Sigmoid colon (tissue), 7 donors: ENCODE results near the gene TMEM231. TPM values are rescaled to one million over a fixed set of nuclear protein-coding genes. Genes with fewer than 3 reads are reported as not detected.
"Not testable (repeated sequence)": the region's sequence is repeated elsewhere in the genome, so short reads cannot be mapped to it uniquely, and the experiment has no call there.

ENCODE experiments used
- DNase-seq: peaks from one replicate; pipeline ENCODE4 v3.0.0-alpha.2; 2019
- H3K27ac ChIP-seq, 4 donors: fragments of 200-600 bp; sonication (generic); one replicate each; pipeline ENCODE4 v1.5.1; 2016 to 2019; ENCODE audit warnings: mild to moderate bottlenecking in 1 of 4
- H3K27me3 ChIP-seq, 3 donors: fragments of 200-600 bp; sonication (generic); one replicate each; pipeline ENCODE4 v1.5.1; 2019; ENCODE audit warnings: mild to moderate bottlenecking in 1 of 3
- H3K36me3 ChIP-seq, 4 donors: fragments of 200-600 bp; sonication (generic); one replicate each; pipeline ENCODE4 v1.5.1; 2016 to 2019
- H3K4me1 ChIP-seq, 4 donors: fragments of 200-600 bp; sonication (generic); one replicate each; pipeline ENCODE4 v1.5.1; 2017 to 2019
- H3K4me3 ChIP-seq, 4 donors: fragments of 200-600 bp; sonication (generic); one replicate each; pipeline ENCODE4 v1.5.1; 2017 to 2019; ENCODE audit warnings: mild to moderate bottlenecking in 2 of 4, moderate library complexity in 1 of 4
- H3K9me3 ChIP-seq, 4 donors: fragments of 200-600 bp in 3 of 4; sonication (generic) in 3 of 4; one replicate each; pipeline versions ENCODE4 v1.5.1 to v1.6.1; 2013 to 2019
- EP300 ChIP-seq, 4 donors: sonication (generic); formaldehyde crosslinking; IDR thresholded peaks; one replicate each; pipeline ENCODE4 v1.6.1; 2017; ENCODE audit warnings: antibody characterized with exemption in 4 of 4
- POLR2A ChIP-seq, 2 donors: fragments of 450-650 bp; IDR thresholded peaks; one replicate each; pipeline ENCODE4 v1.6.1; 2016; ENCODE audit warnings: antibody characterized with exemption in 2 of 2, mild to moderate bottlenecking in 2 of 2, moderate library complexity in 2 of 2
- POLR2AphosphoS5 ChIP-seq, 4 donors: sonication (generic); formaldehyde crosslinking; IDR thresholded peaks; one replicate each; pipeline ENCODE4 v1.6.1; 2017; ENCODE audit warnings: antibody characterized with exemption in 4 of 4
- whole genome bisulfite sequencing, 2 donors: extraction: QIAGEN DNeasy Blood & Tissue Kit; methylation state at CpG; one replicate each; pipeline ENCODE4 v1.1.7; 2013; 5-methylcytosine and 5-hydroxymethylcytosine counted together
- intact Hi-C: fragments of 100-400 bp; cut with DNase I; formaldehyde crosslinking; loops from one replicate; pipeline ENCODE4 v1.15.1; 2023
- polyA plus RNA-seq, 3 donors: library from polyadenylated mRNA; stranded (reverse); fragments of 200-250 nt; gene quantifications; one replicate each; pipeline ENCODE4 v1.2.3, GENCODE V29; 2013
- total RNA-seq, 4 donors: library from RNA; depleted of rRNA; stranded (reverse); fragments of >200 nt; gene quantifications; one replicate each; pipeline ENCODE4 v1.1.0, GENCODE V29; 2016
- TF ChIP-seq, protein P1 (sequence below), 4 experiments: fragments of 450-650 bp in 3 of 4; fragments of 200-600 bp in 1 of 4; IDR thresholded peaks; one replicate each; pipeline ENCODE4 v1.5.1; 2016 to 2019; ENCODE audit warnings: antibody characterized with exemption in 4 of 4, mild to moderate bottlenecking in 3 of 4, moderate library complexity in 2 of 4
- donor health status: healthy with polysubstance abuse.
- donor health status: Bipolar disorder and iron deficiency.
- donor health status: healthy.

TMEM231 gene
- total and polyA plus RNA-seq, 7 donors = 1.2 to 8.8 (median 4.3) TPM

- H3K9me3 ChIP-seq = no peaks in the 10 kb centered on the region
- no peak for DNase-seq
- H3K4me1 ChIP-seq = peaks cover 0 to 12% (median 9%) of the 10 kb centered on the region in 4 donors
- TF ChIP-seq POLR2A (IDR thresholded peaks at IDR 0.05) (no peak), POLR2AphosphoS5 (IDR thresholded peaks at IDR 0.05) (no peak), EP300 (IDR thresholded peaks at IDR 0.05) (no peak)
- TF ChIP-seq, protein P1, sequence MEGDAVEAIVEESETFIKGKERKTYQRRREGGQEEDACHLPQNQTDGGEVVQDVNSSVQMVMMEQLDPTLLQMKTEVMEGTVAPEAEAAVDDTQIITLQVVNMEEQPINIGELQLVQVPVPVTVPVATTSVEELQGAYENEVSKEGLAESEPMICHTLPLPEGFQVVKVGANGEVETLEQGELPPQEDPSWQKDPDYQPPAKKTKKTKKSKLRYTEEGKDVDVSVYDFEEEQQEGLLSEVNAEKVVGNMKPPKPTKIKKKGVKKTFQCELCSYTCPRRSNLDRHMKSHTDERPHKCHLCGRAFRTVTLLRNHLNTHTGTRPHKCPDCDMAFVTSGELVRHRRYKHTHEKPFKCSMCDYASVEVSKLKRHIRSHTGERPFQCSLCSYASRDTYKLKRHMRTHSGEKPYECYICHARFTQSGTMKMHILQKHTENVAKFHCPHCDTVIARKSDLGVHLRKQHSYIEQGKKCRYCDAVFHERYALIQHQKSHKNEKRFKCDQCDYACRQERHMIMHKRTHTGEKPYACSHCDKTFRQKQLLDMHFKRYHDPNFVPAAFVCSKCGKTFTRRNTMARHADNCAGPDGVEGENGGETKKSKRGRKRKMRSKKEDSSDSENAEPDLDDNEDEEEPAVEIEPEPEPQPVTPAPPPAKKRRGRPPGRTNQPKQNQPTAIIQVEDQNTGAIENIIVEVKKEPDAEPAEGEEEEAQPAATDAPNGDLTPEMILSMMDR (IDR thresholded peaks at IDR 0.05) = no peak
- H3K36me3 ChIP-seq = no peaks in the 10 kb centered on the region
- 82 to 84% methylated on average over 2 of the region's 2 CpGs for WGBS, 2 donors
- intact Hi-C loops = no loop called here
- no peak overlapping the region for H3K27ac ChIP-seq
- H3K27me3 ChIP-seq = no peaks in the 10 kb centered on the region
- no peak overlapping the region for H3K4me3 ChIP-seq
These were observed 3.1 kb downstream of the TMEM231 start for GRCh38 chr16:75552951-75553350.

DNA sequence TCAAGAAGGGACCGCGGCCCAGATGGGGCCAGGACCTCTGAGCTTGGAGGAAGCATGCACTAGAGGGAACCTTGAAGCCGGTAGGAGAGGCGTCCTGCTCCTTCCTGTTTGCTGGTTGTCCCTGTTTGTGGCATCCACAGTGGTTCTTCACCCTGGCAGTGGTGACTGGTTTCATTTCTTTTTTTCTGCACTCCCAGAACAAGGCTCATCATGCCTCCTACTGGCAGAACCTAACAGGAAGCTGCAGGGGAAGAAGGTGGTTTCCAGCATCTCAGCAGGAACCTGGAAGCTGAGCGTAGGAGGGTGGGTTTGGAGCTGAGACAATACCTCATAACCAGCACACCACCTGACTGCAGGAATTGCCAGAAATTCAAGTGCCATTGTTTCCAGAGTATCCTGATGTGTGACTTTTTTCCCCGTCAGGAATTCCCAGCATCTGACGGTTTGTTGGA, 5.8 kb downstream of the TMEM231 start:
- H3K9me3 ChIP-seq = no peaks in the 10 kb centered on the region
- DNase-seq = no peak
- H3K36me3 ChIP-seq = no peaks in the 10 kb centered on the region
- H3K27me3 ChIP-seq = no peaks in the 10 kb centered on the region
- TF ChIP-seq POLR2AphosphoS5 (IDR thresholded peaks at IDR 0.05) = peak in 1 of 4 donors; percentile 32
- TF ChIP-seq, protein P1 (IDR thresholded peaks at IDR 0.05) = peak in 1 of 4 experiments; percentile 24
- no peak for TF ChIP-seq EP300 (IDR thresholded peaks at IDR 0.05)
- no peak for TF ChIP-seq POLR2A (IDR thresholded peaks at IDR 0.05)
- intact Hi-C loops = no loop called here
- H3K4me3 ChIP-seq = no peak overlapping the region
- peak overlapping the region in 1 of 4 donors; percentile 33 for H3K27ac ChIP-seq
- 33 to 52% methylated on average over 7 of the region's 7 CpGs for WGBS, 2 donors
- peaks cover 0 to 7% (median 4%) of the 10 kb centered on the region in 4 donors for H3K4me1 ChIP-seq

- H3K9me3 ChIP-seq, intact Hi-C loops, H3K4me1 ChIP-seq, H3K36me3 ChIP-seq, H3K27me3 ChIP-seq, H3K27ac ChIP-seq, DNase-seq, H3K4me3 ChIP-seq: not testable (repeated sequence)
- WGBS, 2 donors = 96% methylated on average over 9 of the region's 9 CpGs
These were observed 7.6 kb downstream of the TMEM231 start for GRCh38 chr16:75548456-75548855.

GRCh38 chr16:75546293-75546692, 9.8 kb downstream of the TMEM231 start:
- intact Hi-C loops = no loop called here
- Histone ChIP-seq H3K27me3 (no peaks in the 10 kb centered on the region), H3K27ac (no peak overlapping the region), H3K4me3 (no peak overlapping the region), H3K36me3 (peaks cover 0 to 18% (median 2%) of the 10 kb centered on the region in 4 donors), H3K4me1 (no peaks in the 10 kb centered on the region), H3K9me3 (no peaks in the 10 kb centered on the region)
- TF ChIP-seq POLR2A (IDR thresholded peaks at IDR 0.05) (no peak), EP300 (IDR thresholded peaks at IDR 0.05) (no peak), POLR2AphosphoS5 (IDR thresholded peaks at IDR 0.05) (no peak)
- TF ChIP-seq, protein P1 (IDR thresholded peaks at IDR 0.05) = no peak
- WGBS, 2 donors = 93 to 95% methylated on average over 7 of the region's 7 CpGs
- no peak for DNase-seq

DNA sequence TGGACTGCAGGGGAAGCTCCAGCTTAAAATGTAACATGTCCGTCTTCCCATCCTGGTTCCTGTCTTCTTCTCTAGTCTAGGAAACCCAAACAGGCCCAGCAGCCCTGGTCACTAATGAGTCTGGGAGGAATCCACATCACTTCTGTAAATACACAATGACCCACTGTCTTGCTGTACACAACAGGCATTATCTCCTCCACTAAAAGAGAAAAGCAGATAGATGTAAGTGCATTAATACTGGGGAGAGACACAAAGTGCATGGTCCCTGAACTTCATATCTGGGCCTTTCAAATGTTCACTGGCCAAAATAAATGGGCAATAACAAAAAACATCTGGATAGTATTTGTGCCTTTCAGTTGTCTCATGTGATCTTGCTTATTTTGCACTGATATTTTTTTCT, 10.2 kb downstream of the TMEM231 start:
- H3K27me3 ChIP-seq, intact Hi-C loops, H3K4me3 ChIP-seq, H3K4me1 ChIP-seq, DNase-seq, H3K27ac ChIP-seq, H3K9me3 ChIP-seq: not testable (repeated sequence)
- peaks cover 0 to 22% (median 2%) of the 10 kb centered on the region in 4 donors for H3K36me3 ChIP-seq
- no CpG with 5 or more reads among the region's 1 CpG for WGBS, 2 donors

- WGBS, 2 donors = 37 to 78% methylated on average over 8 of the region's 8 CpGs
- DNase-seq, intact Hi-C loops: not testable (repeated sequence)
These were observed 13.6 kb downstream of the TMEM231 start for GRCh38 chr16:75542462-75542861.

More at GRCh38 chr16:75542462-75542861, 13.6 kb downstream of the TMEM231 start:
- not testable (repeated sequence) for H3K27me3 ChIP-seq, H3K4me3 ChIP-seq, H3K4me1 ChIP-seq, H3K27ac ChIP-seq, H3K9me3 ChIP-seq
- peaks cover 0 to 23% (median 2%) of the 10 kb centered on the region in 4 donors for H3K36me3 ChIP-seq
